Fibroblast of skin of abdomen (primary cell): ENCODE results near the gene C19orf33.

Source experiments
- DNase-seq: peaks from one replicate; pipeline ENCODE4 v3.0.0-alpha.2; 2013

The C19orf33 gene

DNA sequence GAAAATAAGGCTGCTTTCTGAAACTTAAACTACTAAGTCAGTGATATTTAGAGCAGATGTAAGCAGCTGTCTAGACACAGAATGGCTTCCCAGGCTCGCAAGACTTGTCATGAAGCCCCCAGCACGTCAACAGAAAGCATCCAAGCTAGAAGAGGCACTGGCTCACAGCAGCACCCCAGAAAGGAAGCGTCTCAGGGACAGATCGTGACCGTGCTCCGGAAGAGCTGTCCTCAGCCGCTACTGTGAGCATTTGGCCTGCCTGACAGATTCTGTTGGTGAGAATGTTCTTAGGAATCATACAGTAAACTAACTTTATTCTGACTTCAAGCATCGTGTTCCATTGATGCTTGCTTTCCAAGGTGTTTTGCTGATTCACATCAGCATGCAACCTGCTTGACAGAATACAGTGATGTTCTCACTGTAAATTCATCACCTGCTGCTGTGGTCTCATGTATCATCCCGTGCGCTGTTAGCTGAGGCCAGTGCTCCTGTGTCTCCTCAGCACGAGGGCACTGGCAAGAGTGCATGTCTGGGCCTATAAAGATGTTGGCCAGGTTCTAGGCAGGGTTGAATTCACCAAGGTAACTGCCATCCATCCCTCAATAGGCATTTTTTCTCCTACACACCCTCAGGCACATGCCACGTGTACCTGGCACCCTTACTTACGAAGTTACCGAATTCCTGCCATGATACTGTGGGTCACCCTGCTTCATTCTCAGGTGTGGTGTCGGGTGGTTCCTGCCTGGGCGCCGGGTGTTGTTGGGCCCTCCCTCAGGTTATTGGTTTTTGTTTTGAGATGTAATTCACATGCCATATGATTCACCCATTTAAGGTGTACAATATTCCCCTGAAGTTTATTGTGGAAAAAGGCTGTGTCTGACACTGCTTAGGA, 23.8 kb upstream of the C19orf33 start:
- DNase-seq: no peak

DNA sequence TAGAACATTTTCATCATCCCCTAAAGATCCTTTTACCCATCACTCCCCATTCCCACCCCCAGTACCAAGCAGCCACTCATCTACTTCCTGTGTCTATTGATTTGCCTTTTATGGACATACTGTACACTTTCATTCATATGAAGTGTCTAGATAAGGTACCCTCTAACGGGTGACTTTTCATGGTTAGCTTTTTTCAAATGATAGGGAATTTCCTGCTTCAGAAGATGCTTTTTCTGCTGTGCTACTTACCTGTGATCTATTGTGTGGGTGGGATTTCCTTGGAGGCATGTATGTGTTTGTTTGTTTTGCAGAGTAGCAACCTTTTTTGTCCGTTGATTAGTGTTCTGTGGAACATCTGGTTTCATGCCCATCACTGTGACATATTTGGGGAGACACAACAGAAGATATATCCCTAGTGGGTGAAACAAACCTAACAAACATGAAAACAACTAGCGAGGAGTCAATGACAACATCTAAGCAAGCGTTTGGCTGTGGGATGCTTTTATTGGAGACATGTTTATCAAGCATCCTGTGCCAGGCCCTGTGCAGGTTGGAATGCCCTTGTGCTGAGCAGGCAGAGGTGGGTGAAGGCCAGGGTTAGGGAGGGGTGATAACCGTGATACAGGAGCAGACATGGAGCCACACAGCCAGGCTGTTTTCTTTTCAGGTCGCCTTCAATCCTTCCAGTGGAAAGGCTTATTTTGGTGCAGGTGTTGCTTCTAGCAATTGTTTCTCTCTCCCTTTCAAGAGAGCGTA, 22.1 kb upstream of the C19orf33 start:
- no peak for DNase-seq

- DNase-seq: no peak
Measured at GRCh38 chr19:38283271-38283670, 20.8 kb upstream of the C19orf33 start.

GRCh38 chr19:38284422-38284821, 19.6 kb upstream of the C19orf33 start:
- DNase-seq: no peak

- DNase-seq: no peak
Measured at GRCh38 chr19:38285567-38285966, 18.5 kb upstream of the C19orf33 start.

DNA sequence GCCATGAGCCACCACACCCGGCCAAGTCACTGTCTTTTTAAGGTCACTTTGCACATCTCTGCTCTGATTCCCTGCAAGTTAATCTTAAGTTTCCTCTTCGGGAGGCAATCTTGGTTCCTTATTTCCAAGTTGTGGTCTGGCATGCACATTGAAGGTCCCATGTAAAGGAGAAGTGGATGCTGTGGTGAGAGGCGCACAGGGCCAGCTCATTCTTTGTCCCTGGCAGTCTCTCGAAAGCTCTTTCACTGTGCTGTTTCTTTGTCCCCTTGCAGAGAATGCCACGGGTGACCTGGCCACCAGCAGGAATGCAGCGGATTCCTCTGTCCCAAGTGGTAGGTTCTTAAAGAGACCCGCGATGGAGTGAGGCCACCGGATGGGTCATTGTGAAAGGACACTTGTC, 16.4 kb upstream of the C19orf33 start:
- no peak for DNase-seq

DNA sequence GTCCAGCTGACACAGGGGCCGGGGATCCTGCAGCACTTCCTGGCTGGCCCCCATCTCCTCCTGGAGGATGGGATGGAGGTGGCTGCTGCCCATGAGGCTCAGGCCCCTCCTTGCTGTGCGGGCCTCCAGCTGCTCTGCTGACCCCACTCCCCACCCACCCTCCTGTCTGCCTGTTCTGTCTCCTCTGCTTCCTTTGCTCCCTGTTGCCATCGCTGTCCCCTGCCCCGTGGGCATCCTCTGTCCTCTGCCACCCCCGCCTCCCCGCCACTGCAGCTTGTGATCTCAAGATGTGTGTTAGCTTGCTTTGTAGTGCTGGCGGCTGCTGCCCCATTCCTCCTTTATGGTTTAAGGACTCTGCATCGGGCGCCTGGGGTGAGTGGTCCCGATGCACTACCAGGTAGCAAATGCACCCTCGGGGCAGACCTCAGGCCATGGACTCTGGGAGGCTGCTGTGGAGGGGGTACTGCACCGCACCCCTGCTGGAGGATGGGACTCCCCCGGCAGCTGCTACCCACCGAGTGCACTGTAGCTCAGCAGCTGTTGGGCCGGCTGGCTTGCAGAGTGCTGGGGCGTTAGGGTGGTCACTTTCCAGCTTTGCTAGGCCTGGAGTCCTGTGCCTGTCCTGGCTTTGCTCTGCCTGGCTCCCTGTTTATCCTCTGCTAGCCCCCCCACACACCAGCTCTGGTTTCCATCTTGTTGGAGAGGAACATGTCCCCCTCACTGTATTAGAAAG, 15.8 kb upstream of the C19orf33 start:
- no peak for DNase-seq

GRCh38 chr19:38289955-38290354, 14.1 kb upstream of the C19orf33 start:
- no peak for DNase-seq

DNA sequence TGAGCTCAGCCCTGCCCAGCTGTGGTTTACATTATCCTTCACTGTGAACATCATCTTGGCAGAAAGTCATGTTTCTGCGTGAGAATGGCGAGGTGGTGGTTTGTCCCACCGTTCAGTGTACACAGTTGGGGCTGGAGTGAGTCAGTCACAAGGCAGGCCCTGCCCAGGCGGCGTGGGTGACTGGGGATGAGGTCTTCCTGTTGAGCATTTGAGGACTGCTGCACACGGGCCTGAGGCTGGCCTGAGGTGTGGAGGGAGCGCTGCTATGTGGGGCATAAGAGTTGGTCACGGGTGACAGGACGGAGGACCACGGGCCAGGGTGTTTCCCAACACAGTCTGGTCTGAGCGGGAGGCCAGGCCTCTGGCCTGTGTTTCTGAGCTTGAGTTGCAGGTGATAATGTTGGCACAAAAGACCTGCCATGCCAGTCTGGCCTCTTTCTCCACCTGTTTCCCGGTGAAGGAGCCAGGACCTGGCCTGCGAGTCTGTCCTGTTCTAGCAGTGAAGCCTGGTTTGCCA, 13.4 kb upstream of the C19orf33 start:
- DNase-seq: peak; percentile 82

- DNase-seq: no peak
Measured at GRCh38 chr19:38291855-38292254, 12.2 kb upstream of the C19orf33 start.

DNA sequence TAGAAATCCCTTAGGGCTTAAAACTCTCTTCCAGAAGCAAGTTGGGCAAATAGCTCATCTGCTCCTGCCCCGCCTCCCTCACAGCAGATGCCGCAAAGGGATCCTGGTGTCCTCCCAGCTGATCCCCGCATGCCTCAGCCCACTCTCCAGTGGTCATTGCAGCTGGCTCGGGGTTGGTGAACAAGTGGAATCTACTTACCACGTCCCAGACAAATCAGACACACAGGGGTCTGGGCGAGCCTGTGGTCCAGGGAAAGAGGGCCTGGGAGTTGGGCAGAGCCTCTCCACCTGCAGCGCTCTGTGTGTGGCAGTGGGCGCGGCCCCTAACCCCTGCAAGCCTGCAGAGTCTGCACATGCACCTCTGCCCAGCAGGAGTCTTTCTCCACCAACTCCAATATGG, 10.8 kb upstream of the C19orf33 start:
- DNase-seq: no peak

DNA sequence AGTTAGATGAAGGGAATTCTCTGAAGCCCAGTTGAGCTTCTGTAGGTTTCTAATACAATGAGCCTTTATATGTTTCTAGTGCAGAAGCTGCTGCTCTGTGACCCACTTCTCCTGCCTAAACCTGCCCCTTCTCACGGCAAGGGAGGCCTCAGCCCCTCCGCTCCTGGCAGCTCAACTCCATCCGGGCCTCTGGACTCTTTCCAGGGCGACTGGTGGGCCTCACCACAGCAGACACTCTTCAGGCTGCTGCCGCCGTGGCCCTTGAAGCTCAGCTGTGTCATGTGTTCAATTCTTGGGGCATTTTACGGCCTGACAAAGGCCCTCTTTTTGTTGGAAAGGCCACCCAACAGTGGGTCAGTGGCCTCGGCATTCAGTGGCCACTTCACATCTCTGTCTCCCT, 10.0 kb upstream of the C19orf33 start:
- DNase-seq: no peak

DNA sequence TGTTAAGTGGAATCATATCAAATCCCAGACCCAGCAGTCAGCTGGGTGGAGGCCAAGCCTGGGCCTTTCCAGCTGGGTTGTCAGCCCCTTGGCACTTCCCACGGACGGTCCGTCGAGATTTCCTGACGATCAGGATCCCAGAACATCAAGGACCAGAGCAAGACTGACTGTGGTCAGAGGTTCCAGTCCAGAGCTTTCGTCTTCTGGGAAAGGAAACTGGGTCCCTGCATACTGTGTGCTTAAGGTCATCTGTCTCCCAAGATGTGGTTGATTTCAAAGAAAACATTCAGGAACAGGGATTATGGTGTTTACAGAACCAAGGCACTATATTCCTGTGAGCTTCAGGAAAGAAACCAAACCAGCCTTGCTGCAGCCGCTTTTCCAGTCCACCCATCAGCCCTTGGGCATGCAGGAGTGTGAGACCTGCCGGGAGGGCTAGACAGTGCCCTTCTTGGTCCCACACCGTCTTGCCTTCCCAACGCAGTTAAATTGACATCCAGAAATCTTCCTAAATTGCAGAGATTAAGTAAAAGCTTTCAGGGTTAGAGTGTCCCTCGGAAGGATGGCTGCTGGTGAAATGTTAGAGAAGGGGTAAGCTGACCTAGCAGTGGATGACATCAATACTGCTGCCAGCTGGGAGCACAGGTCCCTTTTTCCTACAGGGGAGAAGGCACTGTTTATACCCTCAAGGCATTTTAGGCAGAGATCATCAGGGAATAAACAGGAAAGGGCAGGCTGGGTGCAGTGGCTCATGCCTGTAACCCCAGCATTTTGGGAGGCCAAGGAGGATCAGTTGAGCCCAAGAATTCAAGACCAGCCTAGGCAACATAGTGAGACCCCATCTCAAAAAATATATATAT, 5.0 kb upstream of the C19orf33 start:
- DNase-seq: no peak

DNA sequence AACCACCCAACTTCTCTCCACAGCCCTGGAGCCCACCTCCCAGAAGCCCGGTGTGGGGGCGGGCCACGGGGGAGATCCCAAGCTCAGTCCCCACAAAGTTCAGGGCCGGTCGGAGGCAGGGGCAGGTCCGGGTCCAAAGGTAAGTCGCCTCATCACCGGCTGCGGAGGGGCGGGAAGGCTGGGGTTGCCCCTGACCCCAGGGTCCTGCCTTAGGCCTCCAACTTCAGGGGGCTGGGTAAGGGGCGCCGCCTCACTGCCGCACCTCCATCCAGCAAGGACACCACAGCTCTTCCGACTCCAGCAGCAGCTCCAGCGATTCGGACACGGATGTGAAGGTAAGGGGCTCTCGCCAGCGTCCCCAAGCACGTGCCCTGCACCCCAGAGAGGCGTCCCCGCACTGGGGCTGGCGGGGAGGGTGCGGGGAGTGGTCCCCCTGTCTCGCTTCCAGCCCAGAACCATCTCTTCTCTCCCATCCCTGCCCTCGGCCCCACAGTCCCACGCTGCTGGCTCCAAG, 358 bp downstream of the C19orf33 start:
- DNase-seq: no peak

DNA sequence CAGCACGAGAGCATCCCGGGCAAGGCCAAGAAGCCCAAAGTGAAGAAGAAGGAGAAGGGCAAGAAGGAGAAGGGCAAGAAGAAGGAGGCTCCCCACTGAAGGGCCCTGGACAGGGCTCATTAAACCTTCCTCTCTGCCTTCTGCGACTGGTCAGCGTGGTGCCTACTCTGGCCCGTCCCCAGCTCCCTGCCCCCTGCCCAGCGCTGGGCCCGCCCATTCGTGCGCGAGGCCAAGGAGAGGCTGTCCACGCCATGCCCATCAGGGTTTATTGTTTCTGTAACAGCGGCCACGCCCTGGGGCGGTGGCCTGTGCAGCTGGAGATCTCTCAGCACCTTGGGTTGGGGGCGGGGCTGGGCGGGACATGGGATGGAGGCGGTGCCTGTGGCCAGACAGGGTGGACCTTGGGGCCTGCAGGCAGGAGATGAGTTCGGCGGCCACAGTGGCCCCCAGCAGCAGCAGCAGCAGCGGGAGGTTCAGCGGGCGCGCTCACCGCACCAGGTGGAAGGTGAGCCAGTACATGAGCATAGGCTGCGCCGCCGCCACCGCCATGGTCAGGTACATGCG, 897 bp downstream of the C19orf33 start:
- no peak for DNase-seq

DNA sequence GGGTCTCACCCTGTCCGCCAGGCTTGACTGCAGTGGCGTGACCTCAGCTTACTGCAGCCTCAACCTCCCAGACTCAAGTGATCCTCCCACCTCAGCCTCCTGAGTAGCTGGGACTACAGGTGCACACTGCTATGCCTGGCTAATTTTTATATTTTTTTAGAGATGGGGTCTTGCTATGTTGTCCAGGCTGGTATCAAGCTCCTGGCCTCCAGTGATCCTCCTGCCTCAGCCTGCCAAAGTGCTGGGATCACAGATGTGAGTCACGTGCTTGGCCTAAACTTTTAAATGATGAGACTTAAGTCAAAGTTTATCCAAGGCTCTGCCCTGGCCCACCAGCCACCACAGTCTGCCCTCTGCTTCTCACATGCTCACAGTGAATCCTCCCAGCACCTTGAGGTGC, 2.2 kb downstream of the C19orf33 start:
- no peak for DNase-seq

GRCh38 chr19:38307076-38307475, 3.0 kb downstream of the C19orf33 start:
- DNase-seq: no peak

DNA sequence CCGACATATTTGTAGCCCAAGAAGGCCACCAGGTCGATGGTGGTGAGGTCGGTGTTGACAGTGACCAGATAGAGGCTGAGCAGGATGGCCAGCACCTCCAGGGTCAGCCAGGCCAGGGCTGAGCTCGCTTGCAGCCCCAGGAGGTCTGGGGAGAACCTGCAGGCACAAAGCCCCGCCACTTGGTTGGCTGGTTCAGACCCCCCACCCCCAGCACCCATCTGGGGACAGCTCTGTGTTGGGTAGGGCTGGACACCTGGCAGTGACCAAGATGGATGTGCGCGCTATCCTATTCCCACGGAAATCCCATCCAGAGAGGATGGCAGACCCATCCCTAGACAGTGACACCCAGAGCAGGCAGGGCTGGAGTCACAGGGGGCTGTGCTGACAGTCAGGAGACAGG, 3.5 kb downstream of the C19orf33 start:
- no peak for DNase-seq

GRCh38 chr19:38308006-38308766, 4.1 kb downstream of the C19orf33 start:
- no peak for DNase-seq

DNA sequence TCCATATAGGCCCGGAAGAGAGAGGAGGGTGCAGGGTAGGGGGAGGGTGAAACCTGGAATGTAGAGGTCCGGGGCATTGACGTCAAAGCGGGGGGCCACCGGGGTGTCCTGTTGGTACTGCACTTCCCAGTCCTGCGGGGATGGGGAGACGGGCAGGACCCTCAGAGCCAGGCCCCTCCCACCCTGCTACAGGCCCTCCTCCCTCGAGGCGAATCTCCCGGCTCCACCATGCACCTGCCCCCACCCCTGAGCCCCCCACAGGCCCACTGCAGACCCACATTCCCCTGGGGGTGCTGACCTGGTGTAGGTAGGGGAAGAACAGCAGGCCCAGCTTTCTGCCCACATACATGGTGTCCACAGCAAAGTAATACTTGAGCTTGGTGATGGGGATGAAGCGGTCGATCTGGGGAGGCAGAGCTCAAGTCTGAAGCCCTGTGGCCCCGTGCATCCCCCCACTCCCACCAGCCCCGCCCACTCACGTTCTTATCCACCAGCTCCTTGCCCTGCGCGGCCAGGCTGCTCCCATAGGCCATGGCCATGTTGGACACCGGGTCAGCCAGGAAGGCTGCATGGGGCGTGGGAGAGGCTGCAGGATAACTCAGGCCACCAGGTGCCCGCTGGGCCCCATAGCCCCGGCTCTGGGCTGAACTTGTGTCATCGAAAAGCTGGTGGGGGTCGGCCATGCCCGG, 5.0 kb downstream of the C19orf33 start:
- DNase-seq: no peak
